HG02610 (cell line): Measurements from ENCODE around the gene ELF1.
A peak's percentile ranks its signal among the peaks of the same experiment; 100 is the strongest.

Experiments
- ATAC-seq: cut with Tn5 transposase; IDR thresholded peaks from one replicate; pipeline ENCODE4 v1.9.1; 2021; ENCODE audit warnings: mild to moderate bottlenecking, moderate library complexity; ENCODE audit not compliant: unreplicated experiment

Gene ELF1

GRCh38 chr13:41019011-41019487, at the start of gene ELF1:
TSS of gene ELF1 (minus strand) at chr13:41019316. CDS start at chr13:40982054, 37,262 bp downstream.
- ATAC-seq = peak; percentile 94

DNA sequence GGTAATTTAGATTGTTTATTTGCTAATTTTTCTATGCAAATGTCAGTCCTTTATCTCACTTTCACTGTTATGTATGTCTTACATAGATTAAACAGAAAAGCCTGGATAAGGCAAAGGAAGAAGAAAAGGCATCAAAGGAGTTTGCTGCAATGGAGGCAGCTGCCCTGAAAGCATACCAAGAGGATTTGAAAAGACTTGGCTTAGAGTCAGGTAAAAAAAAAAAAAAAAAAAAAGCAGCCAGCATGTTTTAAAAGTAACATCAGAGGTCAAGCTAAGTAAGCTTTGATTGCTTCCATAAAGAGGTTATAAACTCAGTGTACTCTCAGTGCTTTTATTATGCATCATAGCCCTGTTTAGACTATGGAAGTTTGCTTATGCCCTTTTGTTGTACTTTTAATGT, 46.0 kb upstream of the ELF1 start:
- no peak for ATAC-seq

GRCh38 chr13:41064493-41064892, 45.4 kb upstream of the ELF1 start:
- ATAC-seq = no peak

- peak; percentile 32 for ATAC-seq
Observed at GRCh38 chr13:41061914-41062837, 43.1 kb upstream of the ELF1 start.

GRCh38 chr13:41061075-41061913, 42.2 kb upstream of the ELF1 start, which contains the start of gene WBP4:
TSS of gene WBP4 (plus strand) at chr13:41061509. CDS start at chr13:41061674, 165 bp downstream.
- peak; percentile 75 for ATAC-seq

GRCh38 chr13:41060724-41061074, 41.6 kb upstream of the ELF1 start:
- peak; percentile 13 for ATAC-seq

GRCh38 chr13:41060082-41060723, 41.1 kb upstream of the ELF1 start:
- peak; percentile 39 for ATAC-seq

GRCh38 chr13:41059456-41060081, 40.5 kb upstream of the ELF1 start:
- ATAC-seq = no peak

DNA sequence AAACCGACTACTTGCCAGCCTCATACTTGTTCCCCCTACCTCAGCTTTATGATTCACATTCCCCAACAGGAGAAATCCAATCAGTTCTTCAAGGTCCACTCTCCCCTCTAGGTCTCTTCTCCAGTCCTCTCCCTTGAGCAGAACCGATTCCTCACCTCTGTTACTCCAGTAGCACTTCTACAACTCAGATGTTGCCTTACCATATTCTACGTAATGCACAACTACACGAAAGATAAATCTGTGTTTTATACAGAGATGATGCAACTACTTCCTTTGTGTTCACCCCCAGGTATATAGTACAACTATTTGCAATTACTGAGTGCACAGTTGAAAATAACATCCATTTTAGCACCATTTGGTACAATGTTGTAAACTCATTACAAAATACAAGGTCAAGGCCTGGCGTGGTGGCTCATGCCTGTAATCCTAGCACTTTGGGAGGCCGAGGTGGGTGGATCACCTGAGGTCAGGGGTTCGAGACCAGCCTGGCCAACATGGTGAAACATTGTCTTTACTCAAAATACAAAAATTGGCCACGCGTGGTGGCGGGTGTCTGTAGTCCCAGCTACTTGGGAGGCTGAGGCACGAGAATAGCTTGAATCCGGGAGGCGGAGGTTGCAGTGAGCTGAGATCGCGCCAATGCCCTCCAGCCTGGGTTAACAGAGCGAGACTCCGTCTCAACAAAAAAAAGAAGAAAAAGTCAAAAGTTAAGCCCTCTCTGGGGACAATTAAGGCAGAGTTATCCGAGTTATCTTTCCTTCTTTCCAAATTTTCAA, 39.4 kb upstream of the ELF1 start:
- no peak for ATAC-seq

GRCh38 chr13:41056826-41057711, 38.0 kb upstream of the ELF1 start:
- no peak for ATAC-seq

DNA sequence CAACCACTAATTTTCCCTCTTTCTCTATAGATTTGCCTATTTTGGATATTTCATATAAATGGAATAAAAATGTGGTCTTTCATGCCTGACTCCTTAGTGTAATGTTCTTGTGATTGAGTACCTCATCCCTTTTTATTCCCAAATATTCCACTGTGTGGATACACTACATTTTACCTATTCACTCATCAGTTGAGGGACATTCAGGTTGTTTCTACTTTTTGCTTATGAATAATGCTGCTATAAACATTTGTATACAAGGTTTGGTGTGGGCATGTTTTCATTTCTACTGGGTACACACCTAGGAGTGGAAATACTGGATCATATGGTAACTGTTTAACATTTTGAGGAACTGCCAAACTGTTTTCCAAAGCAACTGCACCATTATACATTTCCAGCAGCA, 37.1 kb upstream of the ELF1 start:
- no peak for ATAC-seq

DNA sequence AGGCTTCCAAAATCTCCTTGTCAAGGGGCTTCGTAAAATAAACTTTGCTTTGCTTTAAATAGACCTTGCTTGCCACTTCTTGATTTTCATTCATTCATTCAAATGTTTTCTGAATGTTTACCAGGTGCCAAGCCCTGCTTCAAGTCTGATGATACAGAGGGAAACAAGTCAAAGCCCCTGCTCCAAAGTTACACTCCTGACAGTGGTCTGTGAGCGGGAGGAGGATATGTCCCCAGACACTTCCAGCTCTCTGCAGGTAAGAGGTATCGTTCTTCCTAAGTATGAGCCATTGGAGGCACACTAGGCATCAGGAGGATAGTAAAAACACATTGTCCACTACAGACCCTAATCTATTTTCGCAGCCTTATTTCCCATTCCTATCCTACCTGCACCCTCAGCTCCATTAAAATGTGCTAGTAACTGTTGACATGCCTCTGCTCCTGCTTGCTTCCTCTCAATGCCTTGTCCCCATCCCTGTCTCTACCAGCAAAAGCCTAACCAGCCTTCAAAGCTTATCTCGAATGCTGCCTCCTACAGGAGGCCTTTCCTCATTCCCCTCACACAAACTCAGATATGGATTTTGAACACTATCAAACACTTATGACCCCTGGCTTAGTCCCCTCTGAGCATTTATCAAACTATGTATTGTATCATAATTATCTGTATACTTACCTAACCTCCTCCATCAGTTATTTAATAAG, 36.0 kb upstream of the ELF1 start:
- ATAC-seq = no peak

DNA sequence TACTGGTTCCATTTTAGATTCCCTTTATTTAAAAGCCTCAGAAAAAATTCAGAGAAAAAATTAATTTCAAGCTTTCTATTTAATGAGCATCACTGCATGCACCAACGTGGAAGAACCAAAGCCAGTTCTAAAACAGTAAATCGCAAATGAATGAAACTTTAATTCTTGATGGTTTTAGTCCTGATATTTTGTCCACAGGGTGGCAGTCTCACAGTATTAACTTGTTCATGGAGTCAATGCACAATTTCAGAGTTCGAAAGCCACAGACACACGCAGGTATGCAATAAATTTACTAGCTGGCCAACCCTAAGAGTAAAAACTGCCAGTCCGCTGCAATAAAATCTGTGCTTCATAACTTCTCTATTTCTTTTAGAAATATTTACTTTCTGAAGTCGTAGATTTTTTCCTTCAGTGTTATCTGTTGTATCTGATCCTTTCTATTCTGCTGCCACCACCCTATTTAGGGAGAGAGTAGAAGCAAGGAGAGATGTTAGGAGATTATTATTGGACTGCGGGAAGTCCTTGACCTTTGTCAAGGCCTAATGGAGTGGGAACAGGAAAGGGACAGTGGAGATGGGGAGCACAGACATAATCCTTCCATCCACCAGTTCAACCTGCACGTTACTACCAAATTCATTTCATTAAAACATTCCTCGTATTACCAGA, 35.2 kb upstream of the ELF1 start:
- ATAC-seq = no peak

DNA sequence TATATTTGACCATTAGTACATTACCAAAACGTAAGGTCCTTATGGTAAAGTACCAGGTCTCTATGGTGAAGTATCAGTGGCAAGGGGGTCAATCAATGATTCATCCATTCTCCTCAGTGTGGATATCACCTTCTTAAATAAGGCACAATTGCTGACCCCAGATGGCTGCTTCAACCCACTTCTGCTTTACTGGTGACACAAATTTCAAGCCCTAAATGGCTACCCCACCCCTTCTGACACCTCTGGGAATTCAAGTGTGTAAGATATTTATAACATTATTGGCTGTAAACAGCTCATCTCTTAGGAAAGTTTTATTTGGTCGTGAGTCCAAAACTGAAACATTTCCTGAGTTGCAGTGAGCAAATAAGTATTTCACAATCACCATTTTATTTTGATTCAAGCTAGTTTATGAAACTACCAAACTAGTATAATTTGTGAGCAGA, 34.3 kb upstream of the ELF1 start:
- ATAC-seq = peak; percentile 76

DNA sequence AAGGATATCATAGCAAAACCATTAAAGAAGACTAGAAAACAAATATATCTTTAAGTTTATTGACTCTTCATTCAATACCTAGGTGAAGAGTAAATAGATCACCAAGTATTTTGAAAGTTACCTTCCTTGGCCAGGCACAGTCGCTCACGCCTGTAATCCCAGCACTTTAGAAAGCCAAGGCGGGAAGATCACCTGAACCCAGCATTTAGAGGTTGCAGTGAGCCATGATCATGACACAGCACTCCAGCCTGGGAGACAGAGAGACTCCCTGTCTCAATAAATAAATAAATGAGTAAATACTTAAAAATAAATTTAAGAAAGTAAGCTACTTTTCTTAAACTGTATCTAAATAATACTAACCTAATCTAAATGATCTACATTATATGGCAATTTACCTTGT, 33.3 kb upstream of the ELF1 start:
- no peak for ATAC-seq

DNA sequence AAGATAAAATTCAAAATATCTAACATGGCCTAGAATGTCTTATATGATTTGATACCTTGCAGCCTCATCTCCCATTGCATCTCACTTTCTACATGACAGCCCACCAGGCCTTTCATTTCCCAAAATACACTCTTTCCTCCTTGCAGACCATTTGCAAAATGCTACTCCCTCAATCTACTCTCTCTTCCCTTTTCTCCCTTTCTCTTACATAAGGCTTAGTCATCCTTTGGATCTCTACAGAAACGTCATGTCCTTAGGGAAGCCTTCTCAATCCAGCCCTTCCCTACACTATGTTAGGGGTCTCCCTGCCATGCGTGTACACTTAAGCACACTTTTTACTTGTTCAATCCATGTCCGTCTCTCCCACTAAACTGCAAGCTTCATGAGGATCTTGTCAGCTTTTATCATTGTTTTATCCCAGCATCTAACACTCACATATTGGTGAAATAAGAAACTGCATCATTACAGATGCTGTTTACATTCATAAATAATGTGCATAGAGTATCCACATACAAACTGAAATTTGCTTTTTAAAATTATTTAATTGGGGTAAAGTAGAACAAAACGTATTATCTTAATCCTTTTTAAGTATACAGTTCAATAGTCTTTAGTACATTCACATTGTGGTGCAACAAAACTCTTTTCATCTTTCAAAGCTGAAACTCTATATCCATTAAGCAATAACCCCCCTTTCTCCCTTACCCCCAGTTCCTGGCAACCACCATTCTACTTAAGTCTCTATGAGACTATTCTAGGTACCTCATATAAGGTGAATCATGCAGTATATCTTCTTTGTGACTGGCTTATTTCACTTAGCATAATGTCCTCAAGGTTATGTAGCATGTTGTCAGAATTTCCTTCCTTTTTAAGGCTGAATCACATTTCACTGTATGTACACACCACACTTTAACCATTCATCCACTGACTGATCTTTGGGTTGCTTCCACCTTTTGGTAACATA, 30.6 kb upstream of the ELF1 start:
- no peak for ATAC-seq

DNA sequence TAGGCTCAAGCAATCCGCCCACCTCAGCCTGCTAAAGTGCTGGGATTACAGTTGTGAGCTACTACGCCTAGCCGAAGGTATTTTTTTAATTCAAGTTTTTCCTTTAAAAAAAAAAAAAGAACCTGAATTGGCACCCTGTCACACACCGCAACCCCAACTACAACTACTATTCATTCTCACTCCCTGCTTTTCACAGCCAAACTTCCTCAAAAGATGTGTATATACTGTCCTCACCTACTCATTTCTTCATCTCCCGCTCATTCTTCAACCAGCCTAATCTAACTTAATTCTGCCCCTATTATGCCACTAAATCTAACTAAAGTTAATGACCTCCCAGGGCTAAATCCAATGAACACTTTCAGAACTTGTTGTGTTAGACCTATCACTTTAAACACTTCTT, 29.5 kb upstream of the ELF1 start:
- no peak for ATAC-seq
